GM19193 (cell line): Measurements from ENCODE around the gene DUSP11.
A peak's percentile ranks its signal among the peaks of the same experiment; 100 is the strongest.

Source experiments
- POLR2A ChIP-seq: IDR thresholded peaks from 4 replicates; pipeline ENCODE4 v1.6.1; 2011; ENCODE audit not compliant: insufficient read depth, insufficient read length; ENCODE audit errors: extremely low read depth

DUSP11 gene

GRCh38 chr2:73736855-73737779, 42.8 kb downstream of the DUSP11 start, which contains the start of gene TPRKB:
Gene TPRKB, minus strand, starts transcription at chr2:73737345. Its CDS starts 2,776 bp downstream, at chr2:73734569.
- peak; percentile 81 for TF ChIP-seq POLR2A

GRCh38 chr2:73736378-73736777, 43.5 kb downstream of the DUSP11 start:
- no peak for TF ChIP-seq POLR2A

GRCh38 chr2:73730810-73731209, 49.1 kb downstream of the DUSP11 start:
- TF ChIP-seq POLR2A, result no peak

GRCh38 chr2:73728711-73729110, 51.2 kb downstream of the DUSP11 start:
- TF ChIP-seq POLR2A, result no peak

- TF ChIP-seq POLR2A, result no peak
These were observed 51.9 kb downstream of the DUSP11 start for GRCh38 chr2:73728043-73728442.

DNA sequence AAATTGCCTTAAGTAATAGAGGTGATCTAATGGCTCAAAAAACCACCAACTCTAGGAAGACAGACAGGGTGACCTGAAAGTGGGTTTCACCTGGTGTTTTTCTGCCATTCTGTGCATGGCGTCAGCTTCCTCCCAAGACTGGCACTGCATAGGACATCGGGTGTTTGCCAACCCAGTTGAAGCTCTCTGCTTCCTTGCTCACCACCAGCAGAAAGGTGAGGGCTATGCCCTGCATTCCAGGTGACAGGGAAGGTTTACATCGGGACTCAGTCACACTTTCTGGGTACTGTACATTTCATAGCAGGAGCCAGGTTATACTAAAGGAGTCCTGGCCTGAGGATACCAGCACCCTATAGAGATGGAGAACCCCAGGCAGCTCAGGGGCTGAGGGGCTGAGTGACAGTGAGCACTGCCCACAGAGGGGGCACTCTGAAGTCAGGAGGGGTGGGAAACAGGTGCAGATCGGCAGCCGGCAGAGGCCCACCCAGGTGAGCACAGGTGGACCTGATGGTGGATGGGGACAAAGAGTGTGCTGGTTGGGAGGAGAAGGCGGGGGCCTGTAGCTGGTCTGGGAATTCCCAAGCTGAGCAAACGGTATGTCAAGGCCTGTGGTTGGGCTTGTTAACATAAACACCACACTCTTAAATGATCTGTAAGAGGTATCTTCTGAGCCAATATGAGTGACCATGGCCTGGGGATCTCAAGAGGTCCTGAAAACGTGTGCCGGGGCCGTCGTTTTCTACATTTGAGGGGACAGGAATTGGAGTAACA, 60.9 kb downstream of the DUSP11 start:
- no peak for TF ChIP-seq POLR2A

GRCh38 chr2:73718421-73718820, 61.5 kb downstream of the DUSP11 start:
- no peak for TF ChIP-seq POLR2A

- no peak for TF ChIP-seq POLR2A
These were observed 62.7 kb downstream of the DUSP11 start for GRCh38 chr2:73717251-73717606.

DNA sequence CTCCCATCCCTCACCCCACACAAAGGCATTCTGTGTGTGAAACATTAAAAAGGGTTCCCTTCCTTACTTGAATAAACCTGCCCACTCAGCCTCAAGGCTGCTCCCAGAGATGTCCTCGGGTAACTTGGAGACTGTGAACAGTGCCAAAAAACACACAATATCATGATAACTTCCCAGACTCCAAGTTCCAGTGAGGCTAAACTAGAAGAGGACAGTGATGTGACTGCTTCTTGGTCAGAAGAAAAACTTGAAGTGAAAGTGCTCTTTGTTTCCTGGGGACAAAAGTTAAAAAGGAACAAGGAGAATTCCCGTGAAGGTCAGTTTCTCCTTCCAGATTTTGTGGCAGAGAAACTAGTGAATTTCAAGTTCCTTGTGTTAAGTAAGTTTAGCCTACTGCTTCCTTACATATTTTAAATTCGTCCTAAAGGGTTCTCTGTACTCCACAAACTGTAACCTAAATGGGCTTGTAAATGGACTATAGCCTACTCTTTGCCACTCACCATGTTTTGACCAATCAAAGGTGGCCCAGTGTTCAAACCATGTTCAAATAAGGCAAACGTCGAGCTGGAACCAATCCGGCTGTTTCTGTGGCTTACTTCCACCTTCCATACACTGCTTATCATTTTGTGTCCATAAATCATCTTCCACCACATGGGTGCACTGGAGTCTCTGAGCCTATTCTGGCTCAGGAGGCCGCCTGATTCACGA, 63.2 kb downstream of the DUSP11 start:
- TF ChIP-seq POLR2A, result no peak

GRCh38 chr2:73714091-73714490, 65.8 kb downstream of the DUSP11 start:
- TF ChIP-seq POLR2A, result no peak
